ENCODE measurements around the gene MSMB. TPM values are rescaled to one million over a fixed set of nuclear protein-coding genes. Genes with fewer than 3 reads are reported as not detected.

MSMB gene
- total and polyA plus RNA-seq, 2 of the 8 experiments (the other 6 are each of a cell fraction or from before 2014, with no cell fraction given): not detected

DNA sequence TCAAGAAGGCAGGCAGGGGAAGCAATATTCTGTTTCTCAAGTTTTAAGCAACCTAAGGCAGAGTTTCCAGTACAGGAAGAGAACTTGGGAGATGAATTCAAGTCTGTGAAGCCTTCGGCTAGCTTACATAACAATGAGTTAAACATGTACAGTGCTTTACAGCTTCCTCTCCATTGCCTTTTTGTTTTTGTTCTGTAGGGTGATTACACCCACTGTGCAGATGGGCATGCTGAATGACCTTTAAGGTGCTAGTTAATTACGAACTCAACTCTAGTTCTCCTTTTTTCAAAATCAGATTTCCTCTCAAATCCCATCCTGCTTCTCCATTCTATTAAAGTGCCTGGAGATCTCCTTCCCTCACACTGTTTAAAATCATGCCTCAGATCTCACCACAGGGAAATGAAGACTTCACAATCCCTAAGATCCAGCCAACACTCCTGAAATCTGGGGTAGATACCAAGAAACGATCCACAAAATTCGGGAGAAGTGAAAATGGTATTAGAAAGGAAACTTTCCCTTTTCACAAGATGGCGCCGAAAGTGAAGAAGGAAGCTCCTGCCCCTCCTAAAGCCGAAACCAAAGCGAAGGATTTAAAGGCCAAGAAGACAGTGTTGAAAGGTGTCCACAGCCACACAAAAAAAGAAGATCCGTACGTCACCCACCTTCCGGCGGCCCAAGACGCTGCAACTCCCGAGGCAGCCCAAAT, 16.8 kb upstream of the MSMB start (continued):
- TF ChIP-seq, protein P1, sequence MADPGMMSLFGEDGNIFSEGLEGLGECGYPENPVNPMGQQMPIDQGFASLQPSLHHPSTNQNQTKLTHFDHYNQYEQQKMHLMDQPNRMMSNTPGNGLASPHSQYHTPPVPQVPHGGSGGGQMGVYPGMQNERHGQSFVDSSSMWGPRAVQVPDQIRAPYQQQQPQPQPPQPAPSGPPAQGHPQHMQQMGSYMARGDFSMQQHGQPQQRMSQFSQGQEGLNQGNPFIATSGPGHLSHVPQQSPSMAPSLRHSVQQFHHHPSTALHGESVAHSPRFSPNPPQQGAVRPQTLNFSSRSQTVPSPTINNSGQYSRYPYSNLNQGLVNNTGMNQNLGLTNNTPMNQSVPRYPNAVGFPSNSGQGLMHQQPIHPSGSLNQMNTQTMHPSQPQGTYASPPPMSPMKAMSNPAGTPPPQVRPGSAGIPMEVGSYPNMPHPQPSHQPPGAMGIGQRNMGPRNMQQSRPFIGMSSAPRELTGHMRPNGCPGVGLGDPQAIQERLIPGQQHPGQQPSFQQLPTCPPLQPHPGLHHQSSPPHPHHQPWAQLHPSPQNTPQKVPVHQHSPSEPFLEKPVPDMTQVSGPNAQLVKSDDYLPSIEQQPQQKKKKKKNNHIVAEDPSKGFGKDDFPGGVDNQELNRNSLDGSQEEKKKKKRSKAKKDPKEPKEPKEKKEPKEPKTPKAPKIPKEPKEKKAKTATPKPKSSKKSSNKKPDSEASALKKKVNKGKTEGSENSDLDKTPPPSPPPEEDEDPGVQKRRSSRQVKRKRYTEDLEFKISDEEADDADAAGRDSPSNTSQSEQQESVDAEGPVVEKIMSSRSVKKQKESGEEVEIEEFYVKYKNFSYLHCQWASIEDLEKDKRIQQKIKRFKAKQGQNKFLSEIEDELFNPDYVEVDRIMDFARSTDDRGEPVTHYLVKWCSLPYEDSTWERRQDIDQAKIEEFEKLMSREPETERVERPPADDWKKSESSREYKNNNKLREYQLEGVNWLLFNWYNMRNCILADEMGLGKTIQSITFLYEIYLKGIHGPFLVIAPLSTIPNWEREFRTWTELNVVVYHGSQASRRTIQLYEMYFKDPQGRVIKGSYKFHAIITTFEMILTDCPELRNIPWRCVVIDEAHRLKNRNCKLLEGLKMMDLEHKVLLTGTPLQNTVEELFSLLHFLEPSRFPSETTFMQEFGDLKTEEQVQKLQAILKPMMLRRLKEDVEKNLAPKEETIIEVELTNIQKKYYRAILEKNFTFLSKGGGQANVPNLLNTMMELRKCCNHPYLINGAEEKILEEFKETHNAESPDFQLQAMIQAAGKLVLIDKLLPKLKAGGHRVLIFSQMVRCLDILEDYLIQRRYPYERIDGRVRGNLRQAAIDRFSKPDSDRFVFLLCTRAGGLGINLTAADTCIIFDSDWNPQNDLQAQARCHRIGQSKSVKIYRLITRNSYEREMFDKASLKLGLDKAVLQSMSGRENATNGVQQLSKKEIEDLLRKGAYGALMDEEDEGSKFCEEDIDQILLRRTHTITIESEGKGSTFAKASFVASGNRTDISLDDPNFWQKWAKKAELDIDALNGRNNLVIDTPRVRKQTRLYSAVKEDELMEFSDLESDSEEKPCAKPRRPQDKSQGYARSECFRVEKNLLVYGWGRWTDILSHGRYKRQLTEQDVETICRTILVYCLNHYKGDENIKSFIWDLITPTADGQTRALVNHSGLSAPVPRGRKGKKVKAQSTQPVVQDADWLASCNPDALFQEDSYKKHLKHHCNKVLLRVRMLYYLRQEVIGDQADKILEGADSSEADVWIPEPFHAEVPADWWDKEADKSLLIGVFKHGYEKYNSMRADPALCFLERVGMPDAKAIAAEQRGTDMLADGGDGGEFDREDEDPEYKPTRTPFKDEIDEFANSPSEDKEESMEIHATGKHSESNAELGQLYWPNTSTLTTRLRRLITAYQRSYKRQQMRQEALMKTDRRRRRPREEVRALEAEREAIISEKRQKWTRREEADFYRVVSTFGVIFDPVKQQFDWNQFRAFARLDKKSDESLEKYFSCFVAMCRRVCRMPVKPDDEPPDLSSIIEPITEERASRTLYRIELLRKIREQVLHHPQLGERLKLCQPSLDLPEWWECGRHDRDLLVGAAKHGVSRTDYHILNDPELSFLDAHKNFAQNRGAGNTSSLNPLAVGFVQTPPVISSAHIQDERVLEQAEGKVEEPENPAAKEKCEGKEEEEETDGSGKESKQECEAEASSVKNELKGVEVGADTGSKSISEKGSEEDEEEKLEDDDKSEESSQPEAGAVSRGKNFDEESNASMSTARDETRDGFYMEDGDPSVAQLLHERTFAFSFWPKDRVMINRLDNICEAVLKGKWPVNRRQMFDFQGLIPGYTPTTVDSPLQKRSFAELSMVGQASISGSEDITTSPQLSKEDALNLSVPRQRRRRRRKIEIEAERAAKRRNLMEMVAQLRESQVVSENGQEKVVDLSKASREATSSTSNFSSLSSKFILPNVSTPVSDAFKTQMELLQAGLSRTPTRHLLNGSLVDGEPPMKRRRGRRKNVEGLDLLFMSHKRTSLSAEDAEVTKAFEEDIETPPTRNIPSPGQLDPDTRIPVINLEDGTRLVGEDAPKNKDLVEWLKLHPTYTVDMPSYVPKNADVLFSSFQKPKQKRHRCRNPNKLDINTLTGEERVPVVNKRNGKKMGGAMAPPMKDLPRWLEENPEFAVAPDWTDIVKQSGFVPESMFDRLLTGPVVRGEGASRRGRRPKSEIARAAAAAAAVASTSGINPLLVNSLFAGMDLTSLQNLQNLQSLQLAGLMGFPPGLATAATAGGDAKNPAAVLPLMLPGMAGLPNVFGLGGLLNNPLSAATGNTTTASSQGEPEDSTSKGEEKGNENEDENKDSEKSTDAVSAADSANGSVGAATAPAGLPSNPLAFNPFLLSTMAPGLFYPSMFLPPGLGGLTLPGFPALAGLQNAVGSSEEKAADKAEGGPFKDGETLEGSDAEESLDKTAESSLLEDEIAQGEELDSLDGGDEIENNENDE (IDR thresholded peaks at IDR 0.05; ENCODE audit: insufficient replicate concordance, low read length): no peak
- no peak for TF ChIP-seq TAF7 (optimal IDR thresholded peaks at IDR 0.05; ENCODE audit: borderline replicate concordance, low read depth, low read length)
- TF ChIP-seq, protein P2, sequence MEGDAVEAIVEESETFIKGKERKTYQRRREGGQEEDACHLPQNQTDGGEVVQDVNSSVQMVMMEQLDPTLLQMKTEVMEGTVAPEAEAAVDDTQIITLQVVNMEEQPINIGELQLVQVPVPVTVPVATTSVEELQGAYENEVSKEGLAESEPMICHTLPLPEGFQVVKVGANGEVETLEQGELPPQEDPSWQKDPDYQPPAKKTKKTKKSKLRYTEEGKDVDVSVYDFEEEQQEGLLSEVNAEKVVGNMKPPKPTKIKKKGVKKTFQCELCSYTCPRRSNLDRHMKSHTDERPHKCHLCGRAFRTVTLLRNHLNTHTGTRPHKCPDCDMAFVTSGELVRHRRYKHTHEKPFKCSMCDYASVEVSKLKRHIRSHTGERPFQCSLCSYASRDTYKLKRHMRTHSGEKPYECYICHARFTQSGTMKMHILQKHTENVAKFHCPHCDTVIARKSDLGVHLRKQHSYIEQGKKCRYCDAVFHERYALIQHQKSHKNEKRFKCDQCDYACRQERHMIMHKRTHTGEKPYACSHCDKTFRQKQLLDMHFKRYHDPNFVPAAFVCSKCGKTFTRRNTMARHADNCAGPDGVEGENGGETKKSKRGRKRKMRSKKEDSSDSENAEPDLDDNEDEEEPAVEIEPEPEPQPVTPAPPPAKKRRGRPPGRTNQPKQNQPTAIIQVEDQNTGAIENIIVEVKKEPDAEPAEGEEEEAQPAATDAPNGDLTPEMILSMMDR (IDR thresholded peaks at IDR 0.05; ENCODE audit: control extremely low read depth in 1 of 3, insufficient read depth in 1 of 3, low read depth in 1 of 3, low read length in 3 of 3): no peak
- TF ChIP-seq, protein P3, sequence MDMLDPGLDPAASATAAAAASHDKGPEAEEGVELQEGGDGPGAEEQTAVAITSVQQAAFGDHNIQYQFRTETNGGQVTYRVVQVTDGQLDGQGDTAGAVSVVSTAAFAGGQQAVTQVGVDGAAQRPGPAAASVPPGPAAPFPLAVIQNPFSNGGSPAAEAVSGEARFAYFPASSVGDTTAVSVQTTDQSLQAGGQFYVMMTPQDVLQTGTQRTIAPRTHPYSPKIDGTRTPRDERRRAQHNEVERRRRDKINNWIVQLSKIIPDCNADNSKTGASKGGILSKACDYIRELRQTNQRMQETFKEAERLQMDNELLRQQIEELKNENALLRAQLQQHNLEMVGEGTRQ (IDR thresholded peaks at IDR 0.05; ENCODE audit: low read length): no peak
- TF ChIP-seq POLR2AphosphoS5 (IDR thresholded peaks at IDR 0.05; ENCODE audit: low read depth, low read length): no peak
- no peak for TF ChIP-seq CEBPB (IDR thresholded peaks at IDR 0.05; ENCODE audit: low read depth, low read length)
- no peak for TF ChIP-seq HDAC6 (IDR thresholded peaks at IDR 0.05; ENCODE audit: low read depth, low read length)

All from H1 (cell line).